GM21515 (cell line): ENCODE data around the gene OR10G4.
"Not testable (repeated sequence)": the region's sequence is repeated elsewhere in the genome, so short reads cannot be mapped to it uniquely, and the experiment has no call there.

Experiments used
- ATAC-seq: cut with Tn5 transposase; IDR thresholded peaks from one replicate; pipeline ENCODE4 v1.9.1; 2021; ENCODE audit not compliant: unreplicated experiment

OR10G4 gene, protein sequence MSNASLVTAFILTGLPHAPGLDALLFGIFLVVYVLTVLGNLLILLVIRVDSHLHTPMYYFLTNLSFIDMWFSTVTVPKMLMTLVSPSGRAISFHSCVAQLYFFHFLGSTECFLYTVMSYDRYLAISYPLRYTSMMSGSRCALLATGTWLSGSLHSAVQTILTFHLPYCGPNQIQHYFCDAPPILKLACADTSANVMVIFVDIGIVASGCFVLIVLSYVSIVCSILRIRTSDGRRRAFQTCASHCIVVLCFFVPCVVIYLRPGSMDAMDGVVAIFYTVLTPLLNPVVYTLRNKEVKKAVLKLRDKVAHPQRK

DNA sequence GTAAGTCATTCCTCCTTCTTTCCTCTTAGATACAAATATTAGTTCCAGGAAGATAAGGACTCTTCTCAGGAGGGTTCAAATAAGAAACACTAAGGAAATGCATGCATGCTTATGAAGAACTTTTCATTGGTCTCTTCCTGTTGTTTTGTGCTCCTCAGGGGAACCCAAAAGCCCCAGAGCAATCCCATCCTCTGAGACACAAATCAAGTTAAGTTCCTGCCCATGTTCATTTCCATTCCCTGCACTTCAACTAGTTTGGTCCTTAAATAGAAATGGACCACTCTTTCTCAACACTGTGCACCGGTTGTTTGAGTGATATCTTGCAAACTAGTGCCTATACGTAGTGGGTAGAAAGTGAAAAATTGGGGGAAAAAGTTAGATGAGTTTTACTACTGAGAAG is at the start of gene OR10G4:
Gene OR10G4 (plus strand): TSS at position 301 of the 400 bp plus-strand sequence. CDS start 2,578 bp downstream, outside the sequence.
- ATAC-seq, result no peak

GRCh38 chr11:123973816-123974215 is 39.0 kb upstream of the OR10G4 start:
- no peak for ATAC-seq

- ATAC-seq, result no peak
These were observed 35.8 kb upstream of the OR10G4 start for GRCh38 chr11:123976770-123977560.

DNA sequence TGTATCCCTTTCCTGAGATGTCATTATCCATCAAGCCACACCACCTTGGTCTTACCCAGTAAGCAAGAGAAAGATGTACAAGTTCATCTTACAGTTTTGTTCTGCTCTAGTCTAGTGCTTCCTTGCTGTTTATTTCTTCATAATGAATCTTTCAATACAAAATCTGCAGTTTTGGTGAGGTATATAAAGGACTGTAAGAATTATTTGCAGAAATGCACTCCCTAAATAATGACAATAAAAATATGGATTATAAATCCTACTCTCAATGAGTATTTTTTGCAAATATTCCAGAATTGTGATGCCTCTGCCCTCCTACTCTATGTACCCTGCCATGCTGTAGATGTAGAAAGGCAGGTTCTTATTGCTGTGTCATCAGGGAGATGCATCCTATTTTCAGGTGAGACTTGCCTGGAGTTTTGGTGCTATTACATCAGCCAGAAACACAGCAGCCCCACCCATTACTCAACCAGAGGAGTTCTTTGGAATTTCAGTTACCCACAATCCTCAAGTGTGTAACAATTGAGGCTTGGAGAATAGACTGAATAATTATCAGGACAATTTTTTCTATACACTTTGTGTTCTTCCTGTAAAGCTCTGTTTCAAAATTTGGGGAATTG is 35.0 kb upstream of the OR10G4 start, which contains the start of gene OR10S1:
Gene OR10S1 (minus strand): TSS at position 51 of the 617 bp plus-strand sequence. CDS start 117 bp downstream, outside the sequence.
- ATAC-seq, result no peak

DNA sequence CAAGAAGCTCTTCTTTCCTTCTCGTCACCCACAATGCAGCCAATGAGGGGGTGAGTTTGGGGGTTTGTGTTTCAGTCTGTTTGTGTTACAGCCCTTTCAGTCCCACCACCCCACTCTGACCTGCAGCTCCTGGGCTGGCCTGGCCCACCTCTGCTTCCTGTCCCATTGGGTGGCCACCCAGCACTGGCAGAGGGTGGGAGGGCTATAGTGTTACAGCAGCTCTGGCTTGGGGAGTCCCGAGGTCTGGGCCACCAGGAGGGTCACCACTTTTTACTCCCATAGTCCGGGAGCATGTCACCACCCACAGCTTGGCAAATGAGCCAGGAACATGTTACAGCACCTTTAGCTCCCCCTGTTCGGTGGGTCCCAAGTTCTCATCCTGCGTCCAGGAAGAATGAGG is 33.5 kb upstream of the OR10G4 start:
- ATAC-seq, result no peak

DNA sequence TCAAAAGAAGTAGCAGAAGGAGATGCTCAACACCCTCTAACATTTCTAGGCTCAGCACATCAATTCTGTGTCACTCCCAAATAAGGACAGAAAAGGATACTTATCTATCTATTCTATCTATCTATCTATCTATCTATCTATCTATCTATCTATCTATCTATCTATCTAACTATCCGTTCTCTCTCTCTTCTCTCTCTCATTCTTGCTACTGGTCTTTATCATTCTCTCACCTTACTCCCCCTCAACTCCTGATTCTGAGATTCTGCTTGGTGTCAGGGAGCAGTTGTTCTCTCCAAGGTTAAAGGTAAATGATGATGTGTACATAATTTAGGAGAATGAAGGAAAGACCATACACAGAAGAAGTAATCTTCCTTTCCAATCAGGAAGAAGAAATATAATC is 17.7 kb upstream of the OR10G4 start, which contains the start of gene OR10G6:
Gene OR10G6 (minus strand): TSS at position 43 of the 400 bp plus-strand sequence. CDS start 0 bp downstream, at position 43.
- no peak for ATAC-seq

DNA sequence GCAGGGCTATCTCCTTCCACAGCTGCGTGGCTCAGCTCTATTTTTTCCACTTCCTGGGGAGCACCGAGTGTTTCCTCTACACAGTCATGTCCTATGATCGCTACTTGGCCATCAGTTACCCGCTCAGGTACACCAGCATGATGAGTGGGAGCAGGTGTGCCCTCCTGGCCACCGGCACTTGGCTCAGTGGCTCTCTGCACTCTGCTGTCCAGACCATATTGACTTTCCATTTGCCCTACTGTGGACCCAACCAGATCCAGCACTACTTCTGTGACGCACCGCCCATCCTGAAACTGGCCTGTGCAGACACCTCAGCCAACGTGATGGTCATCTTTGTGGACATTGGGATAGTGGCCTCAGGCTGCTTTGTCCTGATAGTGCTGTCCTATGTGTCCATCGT is 3.0 kb downstream of the OR10G4 start:
- not testable (repeated sequence) for ATAC-seq

DNA sequence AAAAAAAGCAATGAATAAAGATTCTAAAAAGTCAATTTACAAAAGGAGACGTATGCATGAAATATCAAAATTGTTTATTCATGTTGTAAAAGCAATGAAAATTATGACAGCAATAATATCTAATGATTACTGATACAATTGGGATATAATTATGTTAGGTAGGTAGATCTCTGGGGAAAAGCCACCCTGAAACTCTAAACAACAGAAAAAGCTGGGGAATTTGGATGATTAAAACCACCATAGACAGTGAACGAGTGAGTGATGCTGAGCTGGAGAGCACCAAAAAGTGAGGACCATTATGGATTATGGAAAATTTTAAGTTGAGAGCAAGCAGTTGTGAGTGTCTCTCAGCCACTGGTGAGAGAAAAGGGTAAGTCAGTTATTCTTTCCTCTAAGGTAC is 13.7 kb downstream of the OR10G4 start, which contains the start of gene OR10G8:
Gene OR10G8 (plus strand): TSS at position 301 of the 400 bp plus-strand sequence. CDS start 2,825 bp downstream, outside the sequence.
- no peak for ATAC-seq

DNA sequence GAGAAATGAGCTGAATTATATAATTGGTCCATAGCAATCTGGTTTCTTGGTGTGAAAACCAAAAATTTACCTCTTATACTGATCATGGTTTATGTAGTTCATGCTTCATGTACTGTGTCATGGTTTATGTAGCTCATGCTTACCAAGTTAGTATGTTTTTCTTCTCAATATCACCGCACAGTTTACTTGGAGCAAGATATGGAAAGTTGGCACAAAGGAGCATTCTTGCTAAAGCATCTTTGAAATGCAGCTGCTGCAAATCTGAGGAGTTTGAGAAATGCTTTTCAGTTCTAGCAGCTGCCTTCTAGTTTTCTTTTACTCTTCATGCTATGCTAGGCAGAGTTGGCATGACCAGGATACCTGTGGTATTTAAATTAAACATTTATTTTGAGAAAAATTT is 23.9 kb downstream of the OR10G4 start:
- ATAC-seq, result no peak

GRCh38 chr11:124039557-124039956 is 26.8 kb downstream of the OR10G4 start:
- no peak for ATAC-seq

GRCh38 chr11:124041254-124041653 is 28.5 kb downstream of the OR10G4 start, which contains the start of gene OR10G7:
TSS of gene OR10G7 (minus strand) at chr11:124041325. CDS start at chr11:124039001, 2,324 bp downstream.
- ATAC-seq, result no peak

DNA sequence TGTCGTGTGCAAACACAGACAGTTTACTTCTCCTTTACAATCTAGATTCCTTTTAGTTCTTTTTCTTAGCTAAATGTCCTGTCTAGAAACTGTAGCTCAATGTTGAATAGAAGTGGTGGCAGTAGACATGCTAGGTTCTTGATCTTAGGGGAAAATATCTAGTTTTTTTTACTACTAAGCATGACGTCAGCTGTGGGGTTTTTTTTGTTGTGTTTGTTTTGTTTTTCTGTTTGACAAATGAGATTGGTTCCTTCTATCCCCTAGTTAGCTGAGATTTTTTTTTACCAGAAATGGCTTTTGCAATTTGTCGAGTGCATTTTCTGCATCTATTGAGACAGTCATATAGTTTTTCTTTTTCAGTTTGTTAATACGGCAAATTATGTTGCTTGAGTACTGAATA is 30.6 kb downstream of the OR10G4 start:
- no peak for ATAC-seq

DNA sequence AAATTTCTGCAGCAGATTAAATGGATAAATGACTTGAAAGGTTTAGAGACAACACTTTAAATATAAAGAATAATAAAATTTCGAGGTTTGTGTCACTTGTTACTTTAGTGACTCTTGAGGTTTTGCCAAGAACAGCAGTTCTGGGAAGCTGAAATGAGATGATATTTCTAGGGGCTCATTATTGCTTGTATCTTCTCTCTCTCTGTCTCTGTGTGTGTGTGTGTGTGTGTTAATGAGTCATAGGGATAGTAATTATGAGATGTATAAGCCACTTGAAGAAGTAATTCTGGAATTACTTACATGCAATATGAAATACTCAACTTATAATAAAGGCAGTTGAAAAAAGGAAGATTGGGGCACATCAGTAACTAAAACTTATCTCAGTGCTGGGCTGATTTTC is 38.0 kb downstream of the OR10G4 start:
- no peak for ATAC-seq

DNA sequence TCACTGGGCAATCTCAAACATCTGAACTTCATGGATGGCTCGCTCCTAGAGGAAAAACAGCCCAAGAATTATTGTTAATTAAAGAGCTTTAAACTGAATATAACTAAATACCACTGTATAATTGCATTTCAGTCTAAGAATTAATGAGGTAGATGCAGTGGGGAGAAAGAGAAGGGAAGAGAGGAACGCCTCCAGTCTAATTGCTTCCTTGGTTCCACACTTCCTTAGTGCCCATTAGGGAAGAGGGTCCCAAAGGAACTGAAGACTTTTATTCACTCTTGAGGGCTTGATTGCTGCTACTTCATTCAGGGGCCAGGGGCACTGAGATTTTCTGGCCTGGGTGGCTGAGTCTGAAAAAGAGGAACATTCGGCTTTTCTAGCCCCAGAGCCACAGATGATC is 40.2 kb downstream of the OR10G4 start:
- no peak for ATAC-seq
